HUES6 (cell line): ENCODE results near the gene RAP1B.

Experiments
- H3K27ac ChIP-seq: 2 replicates; pipeline ENCODE4 v1.7.0; 2013; ENCODE audit warnings: low read depth, mild to moderate bottlenecking, low read length, inconsistent platforms
- H3K27me3 ChIP-seq: 2 replicates; pipeline ENCODE4 v1.6.1; 2013; ENCODE audit warnings: low read length; ENCODE audit not compliant: control insufficient read depth, insufficient read depth
- H3K36me3 ChIP-seq: 2 replicates; pipeline ENCODE4 v1.6.1; 2013; ENCODE audit warnings: low read length; ENCODE audit not compliant: control insufficient read depth, insufficient read depth
- H3K4me1 ChIP-seq: 2 replicates; pipeline ENCODE4 v1.6.1; 2013; ENCODE audit warnings: low read length; ENCODE audit not compliant: control insufficient read depth, insufficient read depth
- H3K4me3 ChIP-seq: 2 replicates; pipeline ENCODE4 v1.5.1; 2013; ENCODE audit warnings: low read depth, low read length
- H3K9ac ChIP-seq: one replicate; pipeline ENCODE4 v1.6.1; 2013; ENCODE audit warnings: mild to moderate bottlenecking, low read length
- H3K9me3 ChIP-seq: 2 replicates; pipeline ENCODE4 v1.6.1; 2013; ENCODE audit warnings: low read depth, low read length; ENCODE audit not compliant: control insufficient read depth, insufficient read depth

Gene RAP1B

DNA sequence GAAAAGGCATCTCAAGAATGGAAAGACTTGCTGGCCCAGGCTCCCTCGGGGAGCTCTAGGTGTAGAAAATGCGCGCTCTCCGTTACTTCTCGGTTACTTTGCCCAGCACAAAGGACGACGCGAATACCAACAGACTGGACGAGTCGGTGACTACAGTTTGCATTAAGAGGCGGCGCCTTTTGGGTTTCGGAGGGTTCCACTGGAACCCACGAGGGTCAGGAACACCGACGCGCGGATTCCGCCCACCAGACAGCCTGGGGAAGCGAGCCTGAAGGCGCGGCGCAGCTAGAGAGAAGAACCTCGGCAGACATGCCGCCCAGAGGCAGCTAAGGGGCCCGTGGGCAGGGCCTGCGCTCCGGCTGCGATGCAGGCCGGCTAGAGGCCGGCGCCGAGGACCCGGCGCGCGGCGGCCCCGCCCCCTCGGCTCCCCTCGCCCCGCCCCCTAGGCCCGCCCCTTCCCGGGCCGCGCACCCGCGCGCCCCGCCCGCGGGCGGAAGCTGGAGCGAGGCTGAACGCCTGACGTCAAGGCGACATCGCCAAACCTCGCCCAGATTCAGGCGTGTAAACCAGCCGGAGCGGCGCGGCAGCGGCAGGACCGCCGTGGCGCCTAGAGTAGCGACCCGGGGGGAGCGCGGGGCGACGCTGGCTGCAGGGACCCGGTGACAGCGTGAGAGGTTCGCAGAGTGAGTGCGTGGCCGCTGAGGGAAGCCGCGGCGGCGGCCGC, at the start of gene RAP1B:
RAP1B (plus strand) TSS at position 530 of the 724 bp plus-strand sequence. CDS start 37,826 bp downstream, outside the sequence.
- Histone ChIP-seq H3K4me1 (peaks cover 30% of the 10 kb centered on the region), H3K27ac (peak within 1 kb of the TSS; percentile 95), H3K36me3 (peaks cover 4% of the 10 kb centered on the region; the same call in 1 of the 2 replicates), H3K4me3 (peak within 1 kb of the TSS; percentile 94), H3K9ac (peak within 1 kb of the TSS; percentile 98), H3K27me3 (no peaks in the 10 kb centered on the region), H3K9me3 (no peaks in the 10 kb centered on the region)

DNA sequence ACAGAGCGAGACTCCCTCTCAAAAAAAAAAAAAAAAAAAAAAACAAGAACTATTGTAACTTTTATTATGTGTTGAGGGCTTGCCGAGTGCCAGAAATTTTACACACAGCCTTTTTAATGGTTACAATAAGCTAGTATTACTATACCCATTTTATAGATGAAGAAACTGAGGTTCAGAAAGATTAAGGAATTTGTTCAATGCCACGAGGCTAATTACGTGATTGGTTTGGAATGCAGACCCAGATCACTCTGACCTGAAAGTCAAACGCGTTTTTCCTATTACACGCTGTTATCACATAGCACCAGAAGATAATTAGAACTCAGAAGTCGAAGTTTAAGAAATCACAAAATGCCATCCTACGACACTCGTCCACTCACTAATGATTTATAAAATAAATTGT, 48.9 kb upstream of the RAP1B start:
- no peak overlapping the region for H3K27ac ChIP-seq
- H3K27me3 ChIP-seq: no peaks in the 10 kb centered on the region
- no peaks in the 10 kb centered on the region for H3K36me3 ChIP-seq
- no peak overlapping the region for H3K9ac ChIP-seq
- no peaks in the 10 kb centered on the region for H3K9me3 ChIP-seq
- H3K4me1 ChIP-seq: peaks cover 13% of the 10 kb centered on the region
- no peak overlapping the region for H3K4me3 ChIP-seq

DNA sequence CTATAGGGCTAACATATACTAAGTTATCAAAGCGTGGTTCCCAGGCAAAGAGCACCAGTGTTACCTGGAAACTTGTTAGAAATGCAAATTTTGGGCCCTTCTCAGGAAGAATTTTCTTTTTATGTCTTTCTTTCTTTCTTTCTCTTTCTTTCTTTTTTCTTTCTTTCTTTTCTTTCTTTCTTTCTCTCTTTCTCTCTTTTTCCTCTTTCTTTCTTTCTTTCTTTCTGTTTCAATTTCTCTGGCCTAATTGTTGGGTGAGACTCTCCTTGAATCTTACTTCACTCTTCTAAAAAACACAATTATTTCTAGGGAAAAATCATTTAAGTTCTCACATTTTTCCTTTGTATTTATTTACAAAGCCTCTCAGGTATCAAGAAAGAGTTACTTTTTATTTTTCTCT, 46.5 kb upstream of the RAP1B start:
- Histone ChIP-seq H3K27me3 (no peaks in the 10 kb centered on the region), H3K27ac (no peak overlapping the region), H3K4me1 (peaks cover 10% of the 10 kb centered on the region), H3K9ac (no peak overlapping the region), H3K9me3 (no peaks in the 10 kb centered on the region), H3K36me3 (no peaks in the 10 kb centered on the region), H3K4me3 (no peak overlapping the region)

DNA sequence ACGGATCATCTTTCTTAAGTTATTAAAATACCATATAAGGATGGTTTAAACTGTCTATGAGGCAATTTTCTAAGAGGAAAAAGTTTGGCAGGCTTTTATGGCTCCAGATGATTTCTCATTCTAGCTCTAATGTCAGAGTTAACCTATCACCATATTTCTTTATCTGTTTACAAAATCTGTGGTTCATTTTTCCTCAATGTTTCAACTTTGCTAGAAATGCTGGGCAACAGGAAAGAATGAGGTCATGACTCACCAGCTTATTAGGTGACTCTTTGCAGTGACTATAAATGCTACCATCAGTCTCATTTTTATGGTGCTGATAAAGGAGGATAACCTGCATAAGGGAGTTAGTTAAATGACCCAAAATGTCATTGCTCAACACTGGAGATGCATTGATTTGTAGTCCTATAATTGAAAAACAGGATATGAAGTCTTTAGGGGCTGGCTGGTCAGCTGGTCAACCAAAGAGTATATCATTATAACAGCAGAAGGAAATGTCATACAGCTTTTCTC, 45.3 kb upstream of the RAP1B start:
- no peaks in the 10 kb centered on the region for H3K27me3 ChIP-seq
- H3K27ac ChIP-seq: no peak overlapping the region
- H3K9ac ChIP-seq: no peak overlapping the region
- peaks cover 3% of the 10 kb centered on the region for H3K4me1 ChIP-seq
- no peaks in the 10 kb centered on the region for H3K36me3 ChIP-seq
- no peaks in the 10 kb centered on the region for H3K9me3 ChIP-seq
- H3K4me3 ChIP-seq: no peak overlapping the region

DNA sequence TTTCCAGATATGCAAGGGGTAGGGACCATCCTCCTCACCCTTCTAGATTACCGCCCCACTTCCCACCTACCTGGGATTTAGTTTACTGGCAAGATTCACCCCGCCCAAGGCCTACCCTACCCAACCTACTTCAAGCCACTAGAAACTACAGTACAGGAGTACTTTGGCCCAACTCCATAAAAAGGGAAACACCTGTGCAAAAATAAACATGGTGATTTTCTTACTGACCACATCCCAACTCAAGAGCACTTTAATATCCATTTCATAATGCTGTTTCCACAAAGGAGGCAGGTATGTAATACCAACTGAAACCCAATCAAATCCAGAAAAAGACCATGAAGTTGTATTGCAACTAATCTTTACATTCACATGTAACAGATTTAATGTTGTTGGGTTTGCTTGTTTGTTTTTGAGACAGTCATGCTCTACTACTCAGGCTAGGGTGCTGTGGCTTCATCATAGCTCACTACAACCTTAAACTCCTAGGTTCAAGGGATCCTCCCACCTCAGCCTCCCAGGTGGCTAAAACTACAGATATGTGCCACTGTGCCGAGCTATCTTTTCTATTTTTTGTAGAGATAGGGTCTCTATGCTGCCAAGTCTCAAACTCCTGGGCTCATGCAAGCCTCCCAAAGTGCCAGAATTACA, 41.7 kb upstream of the RAP1B start:
- no peaks in the 10 kb centered on the region for H3K9me3 ChIP-seq
- no peak overlapping the region for H3K4me3 ChIP-seq
- H3K9ac ChIP-seq: no peak overlapping the region
- H3K36me3 ChIP-seq: no peaks in the 10 kb centered on the region
- H3K4me1 ChIP-seq: no peaks in the 10 kb centered on the region
- no peaks in the 10 kb centered on the region for H3K27me3 ChIP-seq
- H3K27ac ChIP-seq: no peak overlapping the region

DNA sequence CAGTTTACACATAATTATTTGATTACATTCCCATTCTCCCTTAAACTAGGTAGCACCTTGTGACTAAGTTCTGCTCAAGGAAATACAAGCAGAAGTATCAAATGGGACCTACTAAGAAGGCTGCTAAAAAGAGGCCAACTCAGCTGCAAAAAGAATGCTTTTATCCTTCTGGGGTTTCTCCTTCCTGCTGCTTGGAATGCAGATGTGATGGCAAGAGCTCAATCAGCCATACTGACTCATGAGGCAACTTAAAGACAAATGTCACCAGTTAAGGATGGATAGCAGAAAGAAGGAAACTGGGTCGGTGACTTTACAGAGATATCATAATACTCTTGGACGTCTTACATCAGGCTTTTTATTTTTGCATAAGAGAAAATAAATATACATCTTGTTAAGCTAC, 38.0 kb upstream of the RAP1B start:
- Histone ChIP-seq H3K27ac (no peak overlapping the region), H3K4me1 (no peaks in the 10 kb centered on the region), H3K27me3 (no peaks in the 10 kb centered on the region)

DNA sequence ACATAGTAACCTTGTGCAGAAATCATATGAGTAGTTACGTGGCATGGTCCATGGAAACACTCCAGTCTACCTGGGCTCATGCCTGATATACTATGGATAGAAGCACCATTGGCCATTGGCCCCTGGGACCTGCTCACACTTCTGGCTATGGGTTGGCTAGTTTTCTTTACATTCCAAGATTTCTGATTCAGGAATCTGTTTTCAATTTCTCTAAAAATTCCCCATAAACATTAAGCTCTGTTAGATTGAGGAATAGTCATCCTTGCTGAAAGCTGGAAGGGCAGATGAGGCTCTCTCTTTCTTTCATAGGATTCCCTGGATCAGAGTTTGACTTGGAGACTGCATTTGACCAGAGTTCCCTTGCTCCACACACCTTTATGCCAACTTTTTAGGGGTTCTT, 37.3 kb upstream of the RAP1B start:
- no peaks in the 10 kb centered on the region for H3K27me3 ChIP-seq
- no peak overlapping the region for H3K27ac ChIP-seq
- no peaks in the 10 kb centered on the region for H3K4me1 ChIP-seq
- H3K4me3 ChIP-seq: no peak overlapping the region
- H3K9ac ChIP-seq: no peak overlapping the region
- H3K36me3 ChIP-seq: no peaks in the 10 kb centered on the region
- no peaks in the 10 kb centered on the region for H3K9me3 ChIP-seq

More for the DNA sequence above, 38.0 kb upstream of the RAP1B start:
- H3K9me3 ChIP-seq: no peaks in the 10 kb centered on the region
- no peak overlapping the region for H3K9ac ChIP-seq
- H3K4me3 ChIP-seq: no peak overlapping the region
- no peaks in the 10 kb centered on the region for H3K36me3 ChIP-seq

DNA sequence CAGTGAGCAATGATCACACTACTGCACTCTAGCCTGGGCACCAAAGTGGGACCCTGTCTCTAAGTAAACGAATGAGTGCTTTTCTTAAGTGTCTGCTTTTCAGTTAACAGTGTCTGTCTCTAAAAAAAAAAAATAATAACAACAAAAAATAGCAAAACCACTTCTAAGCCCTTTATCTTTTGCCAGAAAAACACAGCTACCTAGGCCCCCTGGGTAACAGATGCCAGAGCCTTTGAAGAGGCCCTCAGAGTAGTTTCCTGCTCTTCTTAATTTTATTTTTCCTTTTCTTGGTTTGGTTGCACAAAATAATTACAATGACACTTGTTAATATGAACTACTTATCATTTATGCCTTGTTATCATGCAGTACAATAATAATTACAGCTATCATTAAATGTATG, 32.8 kb upstream of the RAP1B start:
- Histone ChIP-seq H3K27ac (no peak overlapping the region), H3K4me1 (no peaks in the 10 kb centered on the region), H3K4me3 (no peak overlapping the region), H3K27me3 (no peaks in the 10 kb centered on the region), H3K9ac (no peak overlapping the region), H3K36me3 (no peaks in the 10 kb centered on the region), H3K9me3 (no peaks in the 10 kb centered on the region)

DNA sequence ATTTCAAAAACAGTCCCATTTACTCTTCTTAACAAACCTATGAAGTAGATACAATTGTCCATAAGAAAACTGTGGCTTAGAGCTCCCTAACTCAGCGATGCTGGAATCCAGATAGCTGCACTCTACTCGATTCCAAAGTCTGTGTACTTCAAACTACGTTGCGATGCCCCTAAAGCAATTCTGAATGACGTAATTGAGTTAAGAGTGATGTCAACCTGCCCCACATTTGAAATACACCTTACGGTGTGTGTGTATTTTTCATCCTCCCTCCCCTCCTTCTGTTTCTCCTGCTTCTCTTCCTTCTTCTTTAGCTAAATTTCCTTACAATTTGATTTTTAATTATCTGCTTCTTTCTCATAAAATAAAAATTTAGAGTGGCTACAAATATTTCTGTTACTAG, 31.9 kb upstream of the RAP1B start:
- Histone ChIP-seq H3K27ac (no peak overlapping the region), H3K4me3 (no peak overlapping the region), H3K4me1 (no peaks in the 10 kb centered on the region), H3K27me3 (no peaks in the 10 kb centered on the region), H3K9ac (no peak overlapping the region), H3K9me3 (no peaks in the 10 kb centered on the region), H3K36me3 (no peaks in the 10 kb centered on the region)

DNA sequence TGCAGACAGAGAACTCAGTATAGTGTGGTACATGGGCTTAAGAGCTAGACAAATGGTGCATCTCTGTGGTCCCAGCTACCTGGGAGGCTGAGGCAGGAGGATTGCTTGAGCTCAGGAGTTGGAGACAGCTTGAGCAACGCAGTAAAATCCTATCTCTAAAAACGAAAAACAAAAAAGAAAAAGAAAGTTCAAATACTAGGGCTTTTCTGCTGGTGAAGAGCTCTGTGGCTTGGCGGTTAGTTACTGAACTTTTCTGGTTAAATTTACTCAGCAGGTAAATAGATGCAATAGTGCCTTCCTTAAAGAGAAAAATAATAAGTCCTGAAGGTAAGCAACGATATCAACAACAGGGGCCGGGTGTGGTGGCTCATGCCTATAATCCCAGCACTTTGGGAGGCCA, 31.4 kb upstream of the RAP1B start:
- Histone ChIP-seq H3K27ac (no peak overlapping the region), H3K36me3 (no peaks in the 10 kb centered on the region), H3K9me3 (no peaks in the 10 kb centered on the region), H3K4me1 (no peaks in the 10 kb centered on the region), H3K9ac (no peak overlapping the region), H3K4me3 (no peak overlapping the region), H3K27me3 (no peaks in the 10 kb centered on the region)

DNA sequence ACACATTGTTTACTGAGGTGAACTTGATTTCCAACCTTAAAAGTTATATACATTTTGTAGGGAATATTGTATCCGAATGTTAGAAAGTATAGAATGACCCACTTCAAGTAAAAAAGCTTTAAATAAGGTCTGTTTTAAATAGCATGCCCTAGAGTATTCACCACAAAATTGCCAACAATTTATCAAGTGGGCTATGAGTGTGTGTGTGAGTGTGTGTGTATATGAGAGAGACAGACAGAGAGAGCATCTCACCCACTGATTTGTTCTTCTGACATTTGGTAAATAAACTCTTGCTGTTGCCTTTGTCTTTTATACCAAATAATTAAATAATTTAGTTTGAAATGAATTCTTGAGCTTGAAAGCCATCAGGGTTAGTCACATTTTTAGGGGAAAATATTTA, 29.8 kb upstream of the RAP1B start:
- Histone ChIP-seq H3K4me3 (no peak overlapping the region), H3K27ac (no peak overlapping the region), H3K9ac (no peak overlapping the region), H3K36me3 (no peaks in the 10 kb centered on the region), H3K27me3 (no peaks in the 10 kb centered on the region), H3K9me3 (no peaks in the 10 kb centered on the region), H3K4me1 (peaks cover 7% of the 10 kb centered on the region; the same call in 1 of the 2 replicates)
